Vagina (tissue), 2 donors: Measurements from ENCODE around the gene ZFYVE1.

ENCODE experiments used
- POLR2A ChIP-seq, 2 donors: fragments of 450-650 bp; IDR thresholded peaks; one replicate each; pipeline ENCODE4 v1.6.1; 2017; ENCODE audit warnings: antibody characterized with exemption in 2 of 2, mild to moderate bottlenecking in 2 of 2, moderate library complexity in 2 of 2
- POLR2AphosphoS5 ChIP-seq, 2 donors: sonication (generic); formaldehyde crosslinking; IDR thresholded peaks; one replicate each; pipeline ENCODE4 v1.9.0; 2017; ENCODE audit warnings: antibody characterized with exemption in 2 of 2, mild to moderate bottlenecking in 2 of 2, low read depth in 1 of 2; ENCODE audit not compliant: insufficient read depth in 1 of 2
- TF ChIP-seq, protein P1 (sequence below), 3 experiments: fragments of 450-650 bp in 2 of 3; fragments of 200-600 bp in 1 of 3; sonication (generic) in 1 of 3; IDR thresholded peaks; one replicate each; pipeline ENCODE4 v1.5.1; 2017 to 2019; ENCODE audit warnings: antibody characterized with exemption in 3 of 3, mild to moderate bottlenecking in 2 of 3, moderate library complexity in 2 of 3

DNA sequence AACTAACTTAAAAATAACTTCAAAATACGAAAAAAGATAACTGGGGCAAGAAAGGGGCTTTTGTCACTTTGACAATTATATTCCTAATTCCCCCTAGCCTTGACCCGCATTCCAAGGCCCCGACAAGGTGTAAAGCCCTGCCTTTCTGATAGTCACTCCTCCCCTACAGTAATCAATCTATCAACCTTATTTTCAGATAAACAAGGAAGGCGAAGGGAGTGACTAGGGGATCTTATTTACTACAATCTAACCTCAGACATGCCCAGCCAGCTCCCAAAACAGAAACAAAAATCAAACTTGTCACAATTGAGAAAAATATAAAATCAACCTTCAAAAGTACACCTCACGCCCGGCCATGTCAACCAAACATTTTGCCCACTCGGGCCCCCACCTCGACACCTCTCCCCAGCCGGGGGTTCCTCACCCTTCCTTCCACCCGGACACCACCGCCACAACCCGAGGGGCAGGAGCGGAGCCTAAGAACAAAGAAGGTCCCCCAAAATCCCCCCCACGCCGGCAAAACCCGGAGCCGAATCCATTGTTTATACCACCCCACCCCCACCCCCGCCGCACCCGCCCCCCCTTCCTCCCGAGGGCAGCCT is 562 bp downstream of the ZFYVE1 start:
- TF ChIP-seq, protein P1, sequence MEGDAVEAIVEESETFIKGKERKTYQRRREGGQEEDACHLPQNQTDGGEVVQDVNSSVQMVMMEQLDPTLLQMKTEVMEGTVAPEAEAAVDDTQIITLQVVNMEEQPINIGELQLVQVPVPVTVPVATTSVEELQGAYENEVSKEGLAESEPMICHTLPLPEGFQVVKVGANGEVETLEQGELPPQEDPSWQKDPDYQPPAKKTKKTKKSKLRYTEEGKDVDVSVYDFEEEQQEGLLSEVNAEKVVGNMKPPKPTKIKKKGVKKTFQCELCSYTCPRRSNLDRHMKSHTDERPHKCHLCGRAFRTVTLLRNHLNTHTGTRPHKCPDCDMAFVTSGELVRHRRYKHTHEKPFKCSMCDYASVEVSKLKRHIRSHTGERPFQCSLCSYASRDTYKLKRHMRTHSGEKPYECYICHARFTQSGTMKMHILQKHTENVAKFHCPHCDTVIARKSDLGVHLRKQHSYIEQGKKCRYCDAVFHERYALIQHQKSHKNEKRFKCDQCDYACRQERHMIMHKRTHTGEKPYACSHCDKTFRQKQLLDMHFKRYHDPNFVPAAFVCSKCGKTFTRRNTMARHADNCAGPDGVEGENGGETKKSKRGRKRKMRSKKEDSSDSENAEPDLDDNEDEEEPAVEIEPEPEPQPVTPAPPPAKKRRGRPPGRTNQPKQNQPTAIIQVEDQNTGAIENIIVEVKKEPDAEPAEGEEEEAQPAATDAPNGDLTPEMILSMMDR (IDR thresholded peaks at IDR 0.05), result no peak
- TF ChIP-seq POLR2A (IDR thresholded peaks at IDR 0.05) (no peak), POLR2AphosphoS5 (IDR thresholded peaks at IDR 0.05; ENCODE audit: insufficient read depth in 1 of 2, low read depth in 1 of 2) (no peak)
